ENCODE results near the gene SNX30. TPM values are rescaled to one million over a fixed set of nuclear protein-coding genes. Genes with fewer than 3 reads are reported as not detected.

The SNX30 gene
- total and polyA plus RNA-seq, 2 donors (not counting 1 experiment from before 2014, with no cell fraction given), result 3.8 to 20.6 TPM

DNA sequence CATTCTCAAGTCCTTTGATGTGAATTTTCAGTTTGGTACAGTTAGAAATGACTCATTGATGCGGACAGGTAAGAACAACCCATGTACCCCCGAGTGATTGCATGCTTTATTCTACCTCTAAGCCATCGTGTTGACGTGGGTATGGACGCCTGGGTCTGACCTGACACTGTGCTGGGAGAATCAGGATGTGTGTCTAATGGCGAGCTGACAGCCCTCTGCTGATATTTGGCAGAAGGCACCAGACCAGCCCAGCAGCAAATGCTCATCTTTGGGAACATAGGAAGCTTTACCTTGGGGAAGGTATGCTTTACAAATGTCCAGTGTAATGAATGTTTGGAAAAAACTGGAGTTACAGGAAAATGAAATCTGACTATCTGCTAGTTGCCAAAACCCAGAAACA lies 120.0 kb downstream of the SNX30 start:
- Mint-ChIP-seq H3K4me1 (peaks cover 28% of the 10 kb centered on the region), H3K27me3 (no peaks in the 10 kb centered on the region), H3K9me3 (ENCODE audit: insufficient read depth) (no peaks in the 10 kb centered on the region), H3K4me3 (no peak overlapping the region), H3K27ac (no peak overlapping the region)
- H3K36me3 ChIP-seq (replicated peaks in 1 of 2; ENCODE audit: control extremely low read depth in 1 of 2, control insufficient read depth in 1 of 2, extremely low read depth in 1 of 2, insufficient read depth in 2 of 2, low read length in 1 of 2), result peaks cover 0 to 12% of the 10 kb centered on the region in 2 experiments
- H3K79me2 ChIP-seq (ENCODE audit: control insufficient read depth, insufficient read depth, low read length), result no peaks in the 10 kb centered on the region
- no peak for ATAC-seq (ENCODE audit: low read depth)
- H3K27me3 ChIP-seq (replicated peaks in 1 of 4; ENCODE audit: control extremely low read depth in 1 of 4, control insufficient read depth in 3 of 4, insufficient read depth in 4 of 4, low read length in 3 of 4), result no peaks in the 10 kb centered on the region
- ChIA-PET POLR2A (no interaction called here), CTCF (interaction anchor here (0.7 to 2.4 kb wide), 3 partner anchors 17 to 35 kb away, joined by 3 to 6 read pairs (median 6); no protein-coding TSS in a partner anchor)
- H4K20me1 ChIP-seq (ENCODE audit: control insufficient read depth, insufficient read depth, low read length, poor library complexity, severe bottlenecking), result no peaks in the 10 kb centered on the region
- intact Hi-C loops (cut with micrococcal nuclease), result no loop called here
- H3K4me3 ChIP-seq (ENCODE audit: control extremely low read depth in 1 of 5, extremely low read depth in 1 of 5, insufficient read depth in 1 of 5, low read depth in 2 of 5, low read length in 4 of 5), result no peak overlapping the region
- no peak overlapping the region for H3K4me2 ChIP-seq (replicated peaks; ENCODE audit: low read depth, low read length, poor library complexity, severe bottlenecking)
- peaks cover 18 to 35% of the 10 kb centered on the region in 2 donors for H3K4me1 ChIP-seq (ENCODE audit: control insufficient read depth in 2 of 2, insufficient read depth in 2 of 2, low read length in 2 of 2)
- H3K27ac ChIP-seq (ENCODE audit: low read length in 2 of 2), result no peak overlapping the region
- no peak for TF ChIP-seq EZH2 (IDR thresholded peaks at IDR 0.05; ENCODE audit: borderline replicate concordance, insufficient read depth, low read depth, low read length, poor library complexity, severe bottlenecking)
- TF ChIP-seq, protein P1, sequence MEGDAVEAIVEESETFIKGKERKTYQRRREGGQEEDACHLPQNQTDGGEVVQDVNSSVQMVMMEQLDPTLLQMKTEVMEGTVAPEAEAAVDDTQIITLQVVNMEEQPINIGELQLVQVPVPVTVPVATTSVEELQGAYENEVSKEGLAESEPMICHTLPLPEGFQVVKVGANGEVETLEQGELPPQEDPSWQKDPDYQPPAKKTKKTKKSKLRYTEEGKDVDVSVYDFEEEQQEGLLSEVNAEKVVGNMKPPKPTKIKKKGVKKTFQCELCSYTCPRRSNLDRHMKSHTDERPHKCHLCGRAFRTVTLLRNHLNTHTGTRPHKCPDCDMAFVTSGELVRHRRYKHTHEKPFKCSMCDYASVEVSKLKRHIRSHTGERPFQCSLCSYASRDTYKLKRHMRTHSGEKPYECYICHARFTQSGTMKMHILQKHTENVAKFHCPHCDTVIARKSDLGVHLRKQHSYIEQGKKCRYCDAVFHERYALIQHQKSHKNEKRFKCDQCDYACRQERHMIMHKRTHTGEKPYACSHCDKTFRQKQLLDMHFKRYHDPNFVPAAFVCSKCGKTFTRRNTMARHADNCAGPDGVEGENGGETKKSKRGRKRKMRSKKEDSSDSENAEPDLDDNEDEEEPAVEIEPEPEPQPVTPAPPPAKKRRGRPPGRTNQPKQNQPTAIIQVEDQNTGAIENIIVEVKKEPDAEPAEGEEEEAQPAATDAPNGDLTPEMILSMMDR (IDR thresholded peaks at IDR 0.05), result no peak
- no peak overlapping the region for H3K9ac ChIP-seq (ENCODE audit: low read length)
- DNase-seq, result no peak
- 100% methylated on average over 5 of the region's 6 CpGs for WGBS (ENCODE audit: insufficient coverage)
- H2AFZ ChIP-seq (ENCODE audit: insufficient read depth, low read depth, low read length, poor library complexity, severe bottlenecking), result no peak overlapping the region
- no peaks in the 10 kb centered on the region for H3K9me3 ChIP-seq (ENCODE audit: control extremely low read depth in 1 of 3, control insufficient read depth in 2 of 3, insufficient read depth in 1 of 3, low read length in 2 of 3)

DNA sequence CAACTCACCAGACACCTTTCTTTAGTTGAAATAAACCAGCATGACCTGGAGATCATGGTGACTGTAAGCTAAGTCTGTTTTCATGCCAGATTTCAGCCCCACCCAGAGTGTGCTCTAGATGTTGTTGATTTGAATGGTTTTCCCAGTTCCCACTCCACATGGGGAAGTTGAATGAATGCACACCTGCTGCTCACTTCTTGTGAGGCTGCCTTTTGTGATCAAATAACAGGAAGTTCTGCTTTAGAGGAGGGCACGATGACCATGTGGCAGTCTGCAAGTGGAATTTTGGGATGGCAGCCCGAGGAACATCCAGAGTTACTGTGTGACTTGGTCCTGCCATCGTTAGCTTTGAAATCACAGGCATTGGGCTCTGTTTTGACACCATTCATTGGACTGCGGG lies 121.5 kb downstream of the SNX30 start:
- 42% methylated on average over 4 of the region's 4 CpGs for WGBS (ENCODE audit: insufficient coverage)
- peak overlapping the region; percentile 64 for H3K27ac Mint-ChIP-seq
- CTCF ChIA-PET, result no interaction called here

More for the DNA sequence above, 121.5 kb downstream of the SNX30 start:
- H3K4me2 ChIP-seq (replicated peaks; ENCODE audit: low read depth, low read length, poor library complexity, severe bottlenecking), result peak overlapping the region; percentile 7
- H3K4me3 ChIP-seq (ENCODE audit: control extremely low read depth in 1 of 5, extremely low read depth in 1 of 5, insufficient read depth in 1 of 5, low read depth in 2 of 5, low read length in 4 of 5), result no peak overlapping the region
- Mint-ChIP-seq H3K4me3 (peak overlapping the region; percentile 21), H3K4me1 (peaks cover 28% of the 10 kb centered on the region), H3K9me3 (ENCODE audit: insufficient read depth) (no peaks in the 10 kb centered on the region), H3K27me3 (no peaks in the 10 kb centered on the region)
- H3K9ac ChIP-seq (ENCODE audit: low read length), result no peak overlapping the region
- POLR2A ChIA-PET, result no interaction called here
- ATAC-seq (ENCODE audit: low read depth) (no peak), DNase-seq (no peak)
- H2AFZ ChIP-seq (ENCODE audit: insufficient read depth, low read depth, low read length, poor library complexity, severe bottlenecking), result no peak overlapping the region
- H3K27me3 ChIP-seq (replicated peaks in 1 of 4; ENCODE audit: control extremely low read depth in 1 of 4, control insufficient read depth in 3 of 4, insufficient read depth in 4 of 4, low read length in 3 of 4), result no peaks in the 10 kb centered on the region
- no peak for TF ChIP-seq EZH2 (IDR thresholded peaks at IDR 0.05; ENCODE audit: borderline replicate concordance, insufficient read depth, low read depth, low read length, poor library complexity, severe bottlenecking)
- TF ChIP-seq, protein P1 (IDR thresholded peaks at IDR 0.05), result no peak
- H4K20me1 ChIP-seq (ENCODE audit: control insufficient read depth, insufficient read depth, low read length, poor library complexity, severe bottlenecking), result no peaks in the 10 kb centered on the region
- peaks cover 18 to 35% of the 10 kb centered on the region in 2 donors for H3K4me1 ChIP-seq (ENCODE audit: control insufficient read depth in 2 of 2, insufficient read depth in 2 of 2, low read length in 2 of 2)
- no peaks in the 10 kb centered on the region for H3K9me3 ChIP-seq (ENCODE audit: control extremely low read depth in 1 of 3, control insufficient read depth in 2 of 3, insufficient read depth in 1 of 3, low read length in 2 of 3)
- no peaks in the 10 kb centered on the region for H3K79me2 ChIP-seq (ENCODE audit: control insufficient read depth, insufficient read depth, low read length)
- intact Hi-C loops (cut with micrococcal nuclease), result no loop called here
- H3K36me3 ChIP-seq (replicated peaks in 1 of 2; ENCODE audit: control extremely low read depth in 1 of 2, control insufficient read depth in 1 of 2, extremely low read depth in 1 of 2, insufficient read depth in 2 of 2, low read length in 1 of 2), result peaks cover 0 to 12% of the 10 kb centered on the region in 2 experiments
- peak overlapping the region in 1 of 2 donors; percentile 1 for H3K27ac ChIP-seq (ENCODE audit: low read length in 2 of 2)

All from B cell (primary cell).